IMR-90 (cell line): ENCODE results near the gene EPB41L2. TPM values are rescaled to one million over a fixed set of nuclear protein-coding genes. Genes with fewer than 3 reads are reported as not detected.

Experiments used
- ATAC-seq: fragments of 200-7000 bp; cut with Tn5 transposase; 2 replicates; pipeline ENCODE4 v1.9.1; 2020; ENCODE audit warnings: low read depth, mild to moderate bottlenecking, moderate library complexity
- BruUV-seq: library from RNA; stranded (reverse); fragments of 400-500 nt; replicated peaks from 2 replicates; lab custom pipeline; 2021; lab: Mats Ljungman, UMichigan
- CTCF ChIA-PET: fragments of 300-600 bp; formaldehyde crosslinking; extraction: SDS; loops from one replicate; lab custom pipeline; 2021; ENCODE audit warnings: antibody characterized with exemption; lab: Yijun Ruan, JAX
- POLR2A ChIA-PET: fragments of 300-600 bp; sonication (Branson Sonifier 250); formaldehyde crosslinking; loops from one replicate; lab custom pipeline; 2022; ENCODE audit warnings: antibody characterized with exemption; ENCODE audit not compliant: unreplicated experiment; lab: Charles Lee
- DNase-seq: peaks from one replicate; pipeline ENCODE4 v3.0.0; 2013
- H2AFZ ChIP-seq: replicated peaks from 2 replicates; pipeline ENCODE3; 2013; ENCODE audit warnings: low read length, mild to moderate bottlenecking; ENCODE audit not compliant: poor library complexity
- H2AK5ac ChIP-seq: 2 replicates; pipeline ENCODE4 v1.6.1; 2013; ENCODE audit warnings: low read depth, low read length, inconsistent platforms
- H2AK9ac ChIP-seq: replicated peaks from 2 replicates; pipeline ENCODE3; 2013; ENCODE audit warnings: mild to moderate bottlenecking, low read depth, low read length, moderate library complexity; ENCODE audit not compliant: poor library complexity
- H2BK120ac ChIP-seq: 2 replicates; pipeline ENCODE4 v1.6.1; 2013; ENCODE audit warnings: low read depth, low read length, inconsistent platforms
- H2BK15ac ChIP-seq: 3 replicates; pipeline ENCODE4 v1.6.1; 2013; ENCODE audit warnings: low read depth, low read length, inconsistent platforms
- H2BK20ac ChIP-seq: 2 replicates; pipeline ENCODE4 v1.6.1; 2013; ENCODE audit warnings: low read depth, mild to moderate bottlenecking, inconsistent platforms, low read length, moderate library complexity
- H2BK5ac ChIP-seq: 2 replicates; pipeline ENCODE4 v1.6.1; 2013; ENCODE audit warnings: mild to moderate bottlenecking, low read depth, low read length, inconsistent platforms; ENCODE audit not compliant: poor library complexity, severe bottlenecking
- H3K14ac ChIP-seq: replicated peaks from 2 replicates; pipeline ENCODE4 v1.6.1; 2013; ENCODE audit warnings: low read depth, low read length, inconsistent platforms
- H3K18ac ChIP-seq: 2 replicates; pipeline ENCODE4 v1.6.1; 2013; ENCODE audit warnings: low read depth, low read length, control low read depth
- H3K23ac ChIP-seq: 2 replicates; pipeline ENCODE4 v1.6.1; 2013; ENCODE audit warnings: low read depth, low read length, inconsistent platforms
- H3K27ac ChIP-seq: 2 replicates; pipeline ENCODE4 v1.5.1; 2013; ENCODE audit warnings: mild to moderate bottlenecking, control low read depth, low read length; ENCODE audit not compliant: insufficient read depth
- H3K27me3 ChIP-seq: 2 replicates; pipeline ENCODE4 v1.6.1; 2013; ENCODE audit warnings: low read length; ENCODE audit not compliant: control insufficient read depth, insufficient read depth
- H3K36me3 ChIP-seq: 2 replicates; pipeline ENCODE4 v1.6.1; 2013; ENCODE audit warnings: low read length, mixed read lengths; ENCODE audit not compliant: control insufficient read depth, insufficient read depth
- H3K4ac ChIP-seq: 2 replicates; pipeline ENCODE4 v1.6.1; 2013; ENCODE audit warnings: low read depth, low read length, inconsistent platforms
- H3K4me1 ChIP-seq: 2 replicates; pipeline ENCODE4 v1.6.1; 2013; ENCODE audit warnings: low read length, mixed read lengths; ENCODE audit not compliant: control insufficient read depth, insufficient read depth
- H3K4me2 ChIP-seq: 2 replicates; pipeline ENCODE4 v1.6.1; 2013; ENCODE audit warnings: low read depth, mild to moderate bottlenecking, control low read depth, low read length, moderate library complexity
- H3K4me3 ChIP-seq: 2 replicates; pipeline ENCODE4 v1.5.1; 2013; ENCODE audit warnings: low read depth, mild to moderate bottlenecking, control low read depth, low read length, moderate library complexity; ENCODE audit not compliant: insufficient read depth
- H3K56ac ChIP-seq: 2 replicates; pipeline ENCODE4 v1.6.1; 2013; ENCODE audit warnings: low read length, inconsistent platforms; ENCODE audit not compliant: insufficient read depth; ENCODE audit errors: extremely low read depth
- H3K79me1 ChIP-seq, 2 experiments: 2 replicates each; pipeline ENCODE4 v1.6.1; 2013; ENCODE audit warnings: low read length in 2 of 2, inconsistent platforms in 1 of 2, low read depth in 1 of 2
- H3K9ac ChIP-seq: 2 replicates; pipeline ENCODE4 v1.6.1; 2013; ENCODE audit warnings: low read depth, low read length, control low read depth
- H3K9me1 ChIP-seq: 2 replicates; pipeline ENCODE4 v1.6.1; 2013; ENCODE audit warnings: low read length, inconsistent platforms; ENCODE audit not compliant: insufficient read depth
- H3K9me3 ChIP-seq: 2 replicates; pipeline ENCODE4 v1.6.1; 2013; ENCODE audit warnings: low read length; ENCODE audit not compliant: control insufficient read depth, insufficient read depth
- H4K20me1 ChIP-seq: 2 replicates; pipeline ENCODE4 v1.6.1; 2013; ENCODE audit warnings: low read length, inconsistent platforms; ENCODE audit not compliant: insufficient read depth
- H4K5ac ChIP-seq: 2 replicates; pipeline ENCODE4 v1.6.1; 2013; ENCODE audit warnings: mild to moderate bottlenecking, low read depth, low read length, control low read depth
- H4K8ac ChIP-seq, 2 experiments: 2 replicates each; pipeline ENCODE4 v1.6.1; 2013; ENCODE audit warnings: low read depth in 2 of 2, low read length in 2 of 2, control low read depth in 1 of 2, inconsistent platforms in 1 of 2
- H4K91ac ChIP-seq: 2 replicates; pipeline ENCODE4 v1.6.1; 2013; ENCODE audit warnings: low read depth, low read length, inconsistent platforms; ENCODE audit not compliant: insufficient read depth
- BHLHE40 ChIP-seq: fragments of 150-350 bp; IDR thresholded peaks from 2 replicates; pipeline ENCODE4 v1.6.1; 2016; ENCODE audit warnings: mild to moderate bottlenecking, low read depth, low read length
- CEBPB ChIP-seq: IDR thresholded peaks from 2 replicates; pipeline ENCODE4 v1.6.1; 2012; ENCODE audit warnings: low read depth, low read length, improper control_type of control experiment
- CHD1 ChIP-seq: IDR thresholded peaks from 2 replicates; pipeline ENCODE4 v1.6.1; 2012; ENCODE audit warnings: low read depth, low read length, improper control_type of control experiment
- CTCF ChIP-seq: conservative IDR thresholded peaks from 2 replicates; pipeline ENCODE4 v1.5.1; 2012; ENCODE audit warnings: mild to moderate bottlenecking, low read depth, low read length, improper control_type of control experiment
- FOS ChIP-seq: fragments of 150-350 bp; IDR thresholded peaks from 2 replicates; pipeline ENCODE4 v1.6.1; 2016; ENCODE audit warnings: low read depth, low read length
- MAFK ChIP-seq: IDR thresholded peaks from 2 replicates; pipeline ENCODE4 v1.6.1; 2012; ENCODE audit warnings: low read depth, low read length, improper control_type of control experiment
- MAZ ChIP-seq: IDR thresholded peaks from 2 replicates; pipeline ENCODE4 v1.6.1; 2012; ENCODE audit warnings: low read depth, mild to moderate bottlenecking, low read length, improper control_type of control experiment, moderate library complexity, borderline replicate concordance
- MXI1 ChIP-seq: IDR thresholded peaks from 2 replicates; pipeline ENCODE4 v1.6.1; 2012; ENCODE audit warnings: low read depth, mild to moderate bottlenecking, low read length, moderate library complexity, borderline replicate concordance
- NFE2L2 ChIP-seq: fragments of 150-350 bp; IDR thresholded peaks from 2 replicates; pipeline ENCODE4 v1.6.1; 2016; ENCODE audit warnings: low read depth, mild to moderate bottlenecking, low read length
- POLR2A ChIP-seq: IDR thresholded peaks from 2 replicates; pipeline ENCODE4 v1.6.1; 2012; ENCODE audit warnings: mild to moderate bottlenecking, low read depth, low read length
- RAD21 ChIP-seq: IDR thresholded peaks from 2 replicates; pipeline ENCODE4 v1.6.1; 2012; ENCODE audit warnings: low read length, improper control_type of control experiment
- RCOR1 ChIP-seq: IDR thresholded peaks from 2 replicates; pipeline ENCODE4 v1.6.1; 2012; ENCODE audit warnings: mild to moderate bottlenecking, low read length, improper control_type of control experiment; ENCODE audit not compliant: insufficient replicate concordance
- RFX5 ChIP-seq: IDR thresholded peaks from 2 replicates; pipeline ENCODE4 v1.8.0; 2012; ENCODE audit warnings: low read depth, mild to moderate bottlenecking, low read length, moderate library complexity
- SMC3 ChIP-seq: fragments of 150-350 bp; IDR thresholded peaks from 2 replicates; pipeline ENCODE4 v1.6.1; 2016; ENCODE audit warnings: low read depth, mild to moderate bottlenecking, antibody characterized with exemption, low read length, moderate library complexity
- USF2 ChIP-seq: fragments of 150-350 bp; IDR thresholded peaks from 2 replicates; pipeline ENCODE4 v1.6.1; 2017; ENCODE audit warnings: mild to moderate bottlenecking, antibody characterized with exemption, low read length, low read depth
- WGBS, 2 experiments: methylation state at CpG; one replicate each; pipeline versions ENCODE4 v1.1.5 to v1.1.7; 2013; ENCODE audit warnings: missing lambda C conversion rate in 2 of 2; ENCODE audit not compliant: insufficient read length in 1 of 2; ENCODE audit errors: extremely low coverage in 2 of 2; 5-methylcytosine and 5-hydroxymethylcytosine counted together
- dilution Hi-C: fragments of 300-500 bp; cut with HindIII; formaldehyde crosslinking; loops from one replicate; pipeline ENCODE4 v1.14.3; 2018; ENCODE audit warnings: low sequenced_read_pairs; ENCODE audit not compliant: unreplicated experiment
- in situ Hi-C: fragments of 300-500 bp; cut with MboI; formaldehyde crosslinking; loops from 3 replicates; pipeline ENCODE4 v1.14.3; 2019; ENCODE audit warnings: low sequenced_read_pairs, inconsistent platforms, mixed read lengths
- intact Hi-C: fragments of 100-400 bp; cut with micrococcal nuclease; formaldehyde crosslinking; loops from 2 replicates; pipeline ENCODE4 v1.10.0; 2022
- polyA plus RNA-seq, 3 experiments: library from polyadenylated mRNA; depleted of rRNA; stranded (reverse); fragments of >200 nt; gene quantifications; 2 replicates each; pipeline ENCODE4 v1.2.3, GENCODE V29; 2012; ENCODE audit warnings: low replicate concordance in 1 of 3
- total RNA-seq: library from RNA; depleted of rRNA; stranded (reverse); fragments of >200 nt; gene quantifications from 2 replicates; pipeline ENCODE4 v1.2.3, GENCODE V29; 2012
- TF ChIP-seq, protein P1 (sequence below): fragments of 150-350 bp; IDR thresholded peaks from 2 replicates; pipeline ENCODE4 v1.6.1; 2016; ENCODE audit warnings: low read depth, mild to moderate bottlenecking, low read length, moderate library complexity, borderline replicate concordance

Gene EPB41L2
- total and polyA plus RNA-seq, 2 of the 4 experiments (the other 2 are of a cell fraction) = 85.7 to 99.8 TPM

- H3K9ac ChIP-seq = no peak overlapping the region
- H2AFZ ChIP-seq = no peak overlapping the region
- H3K4me3 ChIP-seq = no peak overlapping the region
- H3K4me1 ChIP-seq = no peaks in the 10 kb centered on the region
- H2AK5ac ChIP-seq = no peak overlapping the region
- H4K20me1 ChIP-seq = no peaks in the 10 kb centered on the region
- H4K8ac ChIP-seq = no peak overlapping the region
- H3K79me1 ChIP-seq = no peaks in the 10 kb centered on the region
- no peak overlapping the region for H3K4me2 ChIP-seq
- H2BK120ac ChIP-seq = no peak overlapping the region
- no peaks in the 10 kb centered on the region for H3K9me1 ChIP-seq
- no peak overlapping the region for H3K23ac ChIP-seq
- in situ Hi-C loops = no loop called here
- no peaks in the 10 kb centered on the region for H3K9me3 ChIP-seq
- no peaks in the 10 kb centered on the region for H3K36me3 ChIP-seq
- no peak overlapping the region for H2BK20ac ChIP-seq
- H3K18ac ChIP-seq = no peak overlapping the region
- no peaks in the 10 kb centered on the region for H3K27me3 ChIP-seq
- dilution Hi-C loops = no loop called here
- H3K27ac ChIP-seq = no peak overlapping the region
- TF ChIP-seq RCOR1 (no peak), SMC3 (no peak), MAZ (no peak), CEBPB (no peak), FOS (no peak), RAD21 (no peak), MAFK (no peak), CHD1 (no peak), NFE2L2 (no peak), POLR2A (no peak), CTCF (no peak), BHLHE40 (no peak), USF2 (no peak), MXI1 (no peak), RFX5 (no peak)
- TF ChIP-seq, protein P1, sequence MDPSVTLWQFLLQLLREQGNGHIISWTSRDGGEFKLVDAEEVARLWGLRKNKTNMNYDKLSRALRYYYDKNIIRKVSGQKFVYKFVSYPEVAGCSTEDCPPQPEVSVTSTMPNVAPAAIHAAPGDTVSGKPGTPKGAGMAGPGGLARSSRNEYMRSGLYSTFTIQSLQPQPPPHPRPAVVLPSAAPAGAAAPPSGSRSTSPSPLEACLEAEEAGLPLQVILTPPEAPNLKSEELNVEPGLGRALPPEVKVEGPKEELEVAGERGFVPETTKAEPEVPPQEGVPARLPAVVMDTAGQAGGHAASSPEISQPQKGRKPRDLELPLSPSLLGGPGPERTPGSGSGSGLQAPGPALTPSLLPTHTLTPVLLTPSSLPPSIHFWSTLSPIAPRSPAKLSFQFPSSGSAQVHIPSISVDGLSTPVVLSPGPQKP = no peak
- no peak overlapping the region for H4K5ac ChIP-seq
- intact Hi-C loops = no loop called here
- ATAC-seq = no peak
- no peak overlapping the region for H3K56ac ChIP-seq
- H4K91ac ChIP-seq = no peak overlapping the region
- H2BK15ac ChIP-seq = no peak overlapping the region
- H2BK5ac ChIP-seq = no peak overlapping the region
- H3K14ac ChIP-seq = no peak overlapping the region
- BruUV-seq = no TSS peak
- WGBS, 2 experiments = 67% methylated on average over 1 of the region's 3 CpGs; no CpG with 5 or more reads in 1 of the 2 experiments
- POLR2A ChIA-PET = no interaction called here
- no peak overlapping the region for H2AK9ac ChIP-seq
- CTCF ChIA-PET = interaction anchor here (1.4 kb wide), 1 partner anchor 460 kb away, joined by 3 read pairs; the partner anchor contains the start of gene TMEM200A
- no peak overlapping the region for H3K4ac ChIP-seq
- no peak for DNase-seq
These were observed 237.1 kb downstream of the EPB41L2 start for GRCh38 chr6:130825772-130826441.
